ENCODE results near the gene ACSS1. TPM values are rescaled to one million over a fixed set of nuclear protein-coding genes. Genes with fewer than 3 reads are reported as not detected.

The ACSS1 gene
- total RNA-seq: 10 to 100 TPM; 33.7 to 42.3 (median 38.4) TPM

DNA sequence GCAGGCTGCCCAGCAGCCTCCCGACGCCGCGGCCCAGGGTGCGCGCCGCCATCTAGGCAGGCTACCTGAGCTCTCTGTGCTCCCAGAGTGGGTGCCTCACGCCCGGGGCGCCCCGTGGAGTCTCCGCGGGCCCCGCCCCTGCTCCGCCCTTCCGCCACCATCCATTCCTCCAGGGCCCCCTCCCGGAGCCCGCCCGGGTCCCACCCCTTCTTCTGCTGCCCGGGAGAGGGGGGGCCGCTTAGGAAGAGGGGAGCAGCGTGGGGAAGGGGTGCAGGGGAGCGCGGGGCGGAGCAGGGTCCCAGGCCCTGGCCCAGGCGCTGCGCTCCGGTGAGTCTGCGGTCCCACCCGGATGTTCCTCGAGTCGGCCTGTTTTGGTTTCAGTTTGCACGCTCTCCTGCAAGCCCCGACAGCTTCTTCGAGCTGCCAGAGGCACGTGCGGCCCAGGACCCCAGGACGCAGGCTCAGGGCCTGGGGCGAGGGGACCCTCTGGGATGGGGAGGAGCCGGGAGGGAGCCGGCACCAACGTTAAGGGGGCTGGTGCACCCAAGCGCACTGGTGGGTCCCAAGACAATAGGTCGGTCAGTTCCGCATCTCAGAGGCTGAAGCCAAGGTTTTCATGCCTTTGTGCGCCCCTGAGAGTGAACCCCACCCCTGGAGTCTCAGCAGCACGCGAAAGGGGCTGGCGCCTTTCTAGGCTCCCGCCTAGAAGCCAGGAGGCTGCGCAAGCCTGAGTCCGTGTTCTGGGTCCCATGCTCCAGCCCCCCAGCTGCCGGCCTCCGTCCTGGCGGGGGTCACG, at the start of gene ACSS1:
TSS of gene ACSS1 (minus strand) at position 89 of the 796 bp plus-strand sequence. CDS start at position 52, 37 bp downstream.
- DNase-seq (ENCODE audit: low spot score in 2 of 2): peak in 1 of 2 donors; percentile 94
- WGBS, 2 donors: 1% methylated on average over 18 to 23 of the region's 56 CpGs
- TF ChIP-seq, protein P1, sequence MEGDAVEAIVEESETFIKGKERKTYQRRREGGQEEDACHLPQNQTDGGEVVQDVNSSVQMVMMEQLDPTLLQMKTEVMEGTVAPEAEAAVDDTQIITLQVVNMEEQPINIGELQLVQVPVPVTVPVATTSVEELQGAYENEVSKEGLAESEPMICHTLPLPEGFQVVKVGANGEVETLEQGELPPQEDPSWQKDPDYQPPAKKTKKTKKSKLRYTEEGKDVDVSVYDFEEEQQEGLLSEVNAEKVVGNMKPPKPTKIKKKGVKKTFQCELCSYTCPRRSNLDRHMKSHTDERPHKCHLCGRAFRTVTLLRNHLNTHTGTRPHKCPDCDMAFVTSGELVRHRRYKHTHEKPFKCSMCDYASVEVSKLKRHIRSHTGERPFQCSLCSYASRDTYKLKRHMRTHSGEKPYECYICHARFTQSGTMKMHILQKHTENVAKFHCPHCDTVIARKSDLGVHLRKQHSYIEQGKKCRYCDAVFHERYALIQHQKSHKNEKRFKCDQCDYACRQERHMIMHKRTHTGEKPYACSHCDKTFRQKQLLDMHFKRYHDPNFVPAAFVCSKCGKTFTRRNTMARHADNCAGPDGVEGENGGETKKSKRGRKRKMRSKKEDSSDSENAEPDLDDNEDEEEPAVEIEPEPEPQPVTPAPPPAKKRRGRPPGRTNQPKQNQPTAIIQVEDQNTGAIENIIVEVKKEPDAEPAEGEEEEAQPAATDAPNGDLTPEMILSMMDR (IDR thresholded peaks at IDR 0.05): no peak
- TF ChIP-seq POLR2A (IDR thresholded peaks at IDR 0.05): no peak
- intact Hi-C loops (cut with DNase I; ENCODE audit: low total_unique reads): no loop called here
- H3K4me3 ChIP-seq (ENCODE audit: low read depth, poor library complexity, severe bottlenecking): peak within 1 kb of the TSS; percentile 70

DNA sequence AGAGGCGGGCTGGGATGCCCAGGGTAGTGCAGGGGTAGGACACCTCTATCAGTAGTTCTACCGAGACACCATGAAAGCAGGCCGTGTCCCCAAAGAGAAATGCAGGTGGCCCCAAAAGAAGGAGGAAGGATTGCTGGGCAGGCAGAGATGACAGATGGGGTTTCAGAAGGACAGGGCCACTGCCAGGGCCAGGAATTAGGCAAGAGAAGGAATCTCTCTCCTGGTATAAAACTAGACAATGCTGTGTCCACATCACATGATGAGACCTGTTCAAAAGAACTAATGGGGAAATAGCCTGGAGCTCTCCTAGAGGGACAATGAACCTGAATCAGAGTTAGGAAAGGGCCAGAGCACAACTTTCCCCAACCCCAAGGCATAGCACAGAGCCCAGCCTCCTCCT, 45.6 kb upstream of the ACSS1 start:
- no peak for DNase-seq (ENCODE audit: low spot score in 2 of 2)
- intact Hi-C loops (cut with DNase I; ENCODE audit: low total_unique reads): no loop called here
- TF ChIP-seq, protein P1 (IDR thresholded peaks at IDR 0.05): no peak
- no peak for TF ChIP-seq POLR2A (IDR thresholded peaks at IDR 0.05)
- WGBS, 2 donors: 93 to 95% methylated on average over 3 of the region's 3 CpGs
- no peak overlapping the region for H3K4me3 ChIP-seq (ENCODE audit: low read depth, poor library complexity, severe bottlenecking)

DNA sequence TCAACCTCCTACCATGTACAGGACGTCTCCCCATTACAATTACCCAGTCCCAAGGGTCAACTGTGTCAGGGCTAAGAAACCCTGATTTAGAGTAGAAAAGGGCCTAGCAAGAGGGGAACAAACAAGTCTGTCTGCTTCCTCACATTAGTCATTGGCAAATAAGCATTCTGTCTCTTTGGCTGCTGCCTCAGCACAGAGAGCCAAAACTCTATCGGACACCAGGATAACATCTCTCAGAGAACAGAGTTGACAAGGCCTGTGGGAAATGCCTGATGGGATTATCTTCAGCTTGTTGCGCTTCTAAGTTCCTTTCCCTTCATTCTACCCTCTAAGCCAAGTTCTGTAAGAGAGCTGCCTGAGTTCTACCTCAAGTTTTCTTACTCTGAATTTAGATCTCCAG, 43.0 kb upstream of the ACSS1 start:
- 51 to 53% methylated on average over 3 of the region's 3 CpGs for WGBS, 2 donors
- no peak for DNase-seq (ENCODE audit: low spot score in 2 of 2)
- no peak for TF ChIP-seq POLR2A (IDR thresholded peaks at IDR 0.05)
- TF ChIP-seq, protein P1 (IDR thresholded peaks at IDR 0.05): no peak
- intact Hi-C loops (cut with DNase I; ENCODE audit: low total_unique reads): no loop called here
- H3K4me3 ChIP-seq (ENCODE audit: low read depth, poor library complexity, severe bottlenecking): no peak overlapping the region

DNA sequence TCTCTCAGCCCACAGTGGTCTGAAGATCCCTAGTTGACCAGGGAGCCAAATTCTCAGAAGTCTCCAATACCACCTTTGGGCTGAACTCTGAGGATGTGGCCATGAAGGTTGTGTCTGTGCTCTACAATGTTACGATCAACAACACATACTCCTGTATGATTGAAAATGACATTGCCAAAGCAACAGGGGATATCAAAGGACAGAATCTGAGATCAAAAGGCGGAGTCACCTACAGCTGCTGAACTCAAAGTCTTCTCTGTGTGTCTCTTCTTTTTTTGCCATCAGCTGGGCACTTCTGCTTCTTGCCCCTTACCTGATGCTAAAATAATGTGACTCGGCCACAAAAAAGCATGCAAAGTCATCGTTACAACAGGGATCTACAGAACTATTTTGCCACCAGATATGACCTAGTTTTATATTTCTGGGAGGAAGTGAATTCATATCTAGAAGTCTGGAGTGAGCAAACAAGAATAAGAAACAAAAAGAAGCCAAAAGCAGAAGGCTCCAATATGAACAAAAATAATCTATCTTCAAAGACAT, 41.7 kb upstream of the ACSS1 start:
- no peak for TF ChIP-seq POLR2A (IDR thresholded peaks at IDR 0.05)
- TF ChIP-seq, protein P1 (IDR thresholded peaks at IDR 0.05): no peak
- DNase-seq (ENCODE audit: low spot score in 2 of 2): no peak
- 81 to 82% methylated on average over 4 of the region's 4 CpGs for WGBS, 2 donors
- intact Hi-C loops (cut with DNase I; ENCODE audit: low total_unique reads): no loop called here
- H3K4me3 ChIP-seq (ENCODE audit: low read depth, poor library complexity, severe bottlenecking): no peak overlapping the region

DNA sequence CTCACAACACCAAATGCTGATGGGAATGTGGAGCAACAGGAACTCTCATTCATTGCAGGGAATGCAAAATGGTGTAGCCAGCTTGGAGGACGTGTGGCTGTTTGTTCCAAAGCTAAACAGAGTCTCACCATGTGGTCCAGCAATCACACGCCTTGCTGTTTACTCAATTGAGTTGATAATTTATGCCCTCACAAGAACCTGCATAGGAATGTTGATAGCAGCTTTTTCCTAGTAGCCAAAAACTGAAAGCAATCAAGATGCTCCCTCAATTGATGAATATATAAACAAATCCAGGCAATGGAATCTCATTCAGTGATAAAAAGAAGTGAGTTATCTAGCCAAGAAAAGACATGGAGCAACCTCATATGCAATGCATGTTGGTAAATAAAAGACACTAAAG, 39.6 kb upstream of the ACSS1 start:
- intact Hi-C loops (cut with DNase I; ENCODE audit: low total_unique reads): no loop called here
- no peak overlapping the region for H3K4me3 ChIP-seq (ENCODE audit: low read depth, poor library complexity, severe bottlenecking)
- 40 to 47% methylated on average over 2 of the region's 2 CpGs for WGBS, 2 donors
- no peak for DNase-seq (ENCODE audit: low spot score in 2 of 2)
- TF ChIP-seq, protein P1 (IDR thresholded peaks at IDR 0.05): no peak
- TF ChIP-seq POLR2A (IDR thresholded peaks at IDR 0.05): no peak
